Left ventricle myocardium inferior (tissue), 1 donor: Measurements from ENCODE around the gene TPRG1. TPM values are rescaled to one million over a fixed set of nuclear protein-coding genes. Genes with fewer than 3 reads are reported as not detected.

Source experiments
- DNase-seq: peaks from one replicate; pipeline ENCODE4 v3.0.0-alpha.2; 2020
- H3K27ac ChIP-seq: fragments of 200-600 bp; replicated peaks from 2 replicates; pipeline ENCODE4 v1.8.0; 2021
- H3K27me3 ChIP-seq: fragments of 200-600 bp; 2 replicates; pipeline ENCODE4 v1.8.0; 2021; ENCODE audit warnings: low read depth
- H3K36me3 ChIP-seq: fragments of 200-600 bp; 2 replicates; pipeline ENCODE4 v1.8.0; 2021
- H3K4me1 ChIP-seq: fragments of 200-600 bp; 2 replicates; pipeline ENCODE4 v1.8.0; 2021
- H3K4me3 ChIP-seq: fragments of 200-600 bp; 2 replicates; pipeline ENCODE4 v1.8.0; 2021; ENCODE audit warnings: mild to moderate bottlenecking, moderate library complexity
- H3K9me3 ChIP-seq: fragments of 200-600 bp; replicated peaks from 2 replicates; pipeline ENCODE4 v1.8.0; 2021
- CTCF ChIP-seq: fragments of 200-600 bp; IDR thresholded peaks from 2 replicates; pipeline ENCODE4 v1.8.0; 2021; ENCODE audit warnings: antibody characterized with exemption, mild to moderate bottlenecking, borderline replicate concordance
- intact Hi-C: fragments of 100-400 bp; cut with micrococcal nuclease; formaldehyde crosslinking; loops from one replicate; pipeline ENCODE4 v1.11.0; 2022
- total RNA-seq: library from RNA; stranded (reverse); fragmentation: NEBNext Ultra II Directional; extraction: Animal tissue kit (Norgen Biotek cat#: 25700); gene quantifications from one replicate; pipeline ENCODE4 v1.2.1, GENCODE V29; 2021
- donor health status: DM: no; HTN: yes; CAD: no; lungs with severe emphysema.

Gene TPRG1
- total RNA-seq, 1 donor from 2014 or later = 1.5 TPM

GRCh38 chr3:189165092-189165612, 6.6 kb upstream of the TPRG1 start:
- intact Hi-C loops = no loop called here
- Histone ChIP-seq H3K27me3 (peaks cover 10% of the 10 kb centered on the region), H3K27ac (no peak overlapping the region), H3K36me3 (no peaks in the 10 kb centered on the region), H3K9me3 (no peaks in the 10 kb centered on the region), H3K4me1 (no peaks in the 10 kb centered on the region), H3K4me3 (no peak overlapping the region)
- no peak for TF ChIP-seq CTCF
- DNase-seq = no peak

- DNase-seq = no peak
- no peak overlapping the region for H3K4me3 ChIP-seq
- H3K27me3 ChIP-seq = no peaks in the 10 kb centered on the region
- no peak overlapping the region for H3K27ac ChIP-seq
- H3K9me3 ChIP-seq = no peaks in the 10 kb centered on the region
- no peaks in the 10 kb centered on the region for H3K4me1 ChIP-seq
- no peaks in the 10 kb centered on the region for H3K36me3 ChIP-seq
- no peak for TF ChIP-seq CTCF
- intact Hi-C loops = no loop called here
Measured at GRCh38 chr3:189166321-189166720, 5.5 kb upstream of the TPRG1 start.

- TF ChIP-seq CTCF = no peak
- no peak overlapping the region for H3K27ac ChIP-seq
- no peak for DNase-seq
- H3K4me3 ChIP-seq = no peak overlapping the region
- no peaks in the 10 kb centered on the region for H3K27me3 ChIP-seq
- intact Hi-C loops = no loop called here
- no peaks in the 10 kb centered on the region for H3K36me3 ChIP-seq
- no peaks in the 10 kb centered on the region for H3K4me1 ChIP-seq
- no peaks in the 10 kb centered on the region for H3K9me3 ChIP-seq
Measured at GRCh38 chr3:189167027-189167766, 4.6 kb upstream of the TPRG1 start.

- H3K4me3 ChIP-seq = no peak overlapping the region
- no peak for TF ChIP-seq CTCF
- no peak for DNase-seq
- H3K4me1 ChIP-seq = no peaks in the 10 kb centered on the region
- no peaks in the 10 kb centered on the region for H3K9me3 ChIP-seq
- H3K27ac ChIP-seq = no peak overlapping the region
- intact Hi-C loops = no loop called here
- no peaks in the 10 kb centered on the region for H3K36me3 ChIP-seq
- H3K27me3 ChIP-seq = no peaks in the 10 kb centered on the region
Measured at GRCh38 chr3:189168711-189169110, 3.1 kb upstream of the TPRG1 start.

- Histone ChIP-seq H3K27ac (no peak overlapping the region), H3K9me3 (no peaks in the 10 kb centered on the region), H3K36me3 (no peaks in the 10 kb centered on the region), H3K27me3 (no peaks in the 10 kb centered on the region), H3K4me1 (no peaks in the 10 kb centered on the region), H3K4me3 (no peak overlapping the region)
- intact Hi-C loops = no loop called here
- no peak for DNase-seq
- TF ChIP-seq CTCF = no peak
Measured at GRCh38 chr3:189169728-189170127, 2.0 kb upstream of the TPRG1 start.
